GM18517 (cell line): ENCODE results near the gene LRP11.
"Not testable (repeated sequence)": the region's sequence is repeated elsewhere in the genome, so short reads cannot be mapped to it uniquely, and the experiment has no call there.

Experiments used
- ATAC-seq: cut with Tn5 transposase; IDR thresholded peaks from one replicate; pipeline ENCODE4 v1.9.1; 2021; ENCODE audit warnings: mild to moderate bottlenecking, moderate library complexity; ENCODE audit not compliant: unreplicated experiment

The LRP11 gene

DNA sequence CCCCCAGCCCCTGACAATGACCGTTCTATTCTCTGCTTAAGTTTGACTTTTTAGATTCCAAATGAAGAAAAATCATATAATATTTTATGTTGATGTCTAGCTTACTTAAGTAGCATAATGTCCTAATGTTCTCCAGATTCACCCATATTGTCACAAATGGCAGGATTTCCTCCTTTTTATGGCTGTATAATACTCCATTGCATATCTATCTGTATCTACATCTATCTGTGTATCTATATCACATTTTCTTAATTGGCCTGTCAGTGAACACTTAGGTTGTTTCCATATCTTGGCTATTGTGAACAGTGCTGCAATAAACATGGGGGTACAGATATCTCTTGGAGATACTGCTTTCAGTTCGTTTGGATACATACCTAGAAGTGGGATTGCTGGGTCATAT, 7.0 kb upstream of the LRP11 start:
- ATAC-seq: no peak

DNA sequence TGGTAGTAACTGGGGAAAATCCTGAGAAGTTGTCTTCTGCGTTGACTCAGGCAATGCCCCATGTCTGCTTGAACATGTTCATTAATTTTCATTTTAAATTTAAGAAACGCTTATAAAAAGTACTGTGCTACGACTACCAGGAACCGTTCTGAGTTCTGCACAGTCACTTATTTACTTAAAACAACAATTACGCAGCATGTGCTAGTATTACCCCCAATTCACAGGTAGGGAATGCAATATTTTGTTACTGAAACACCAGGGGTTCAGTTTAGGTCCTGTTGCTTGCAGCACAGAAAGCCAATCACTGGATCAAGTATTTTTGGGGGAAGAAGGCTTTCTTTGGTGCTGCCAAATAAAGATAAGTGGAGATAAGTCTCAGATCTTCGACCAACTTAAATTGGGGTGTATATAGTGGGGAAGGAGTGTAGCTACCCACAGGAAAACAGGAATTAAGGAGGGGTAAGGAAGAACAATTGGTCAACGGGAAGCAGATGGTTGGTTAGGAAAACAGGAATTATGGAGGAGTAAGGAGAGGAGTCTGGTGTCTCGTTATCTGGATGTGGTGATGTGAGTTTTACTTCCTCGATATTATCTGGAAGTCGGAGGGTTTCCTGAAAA, 5.2 kb upstream of the LRP11 start:
- ATAC-seq: no peak

DNA sequence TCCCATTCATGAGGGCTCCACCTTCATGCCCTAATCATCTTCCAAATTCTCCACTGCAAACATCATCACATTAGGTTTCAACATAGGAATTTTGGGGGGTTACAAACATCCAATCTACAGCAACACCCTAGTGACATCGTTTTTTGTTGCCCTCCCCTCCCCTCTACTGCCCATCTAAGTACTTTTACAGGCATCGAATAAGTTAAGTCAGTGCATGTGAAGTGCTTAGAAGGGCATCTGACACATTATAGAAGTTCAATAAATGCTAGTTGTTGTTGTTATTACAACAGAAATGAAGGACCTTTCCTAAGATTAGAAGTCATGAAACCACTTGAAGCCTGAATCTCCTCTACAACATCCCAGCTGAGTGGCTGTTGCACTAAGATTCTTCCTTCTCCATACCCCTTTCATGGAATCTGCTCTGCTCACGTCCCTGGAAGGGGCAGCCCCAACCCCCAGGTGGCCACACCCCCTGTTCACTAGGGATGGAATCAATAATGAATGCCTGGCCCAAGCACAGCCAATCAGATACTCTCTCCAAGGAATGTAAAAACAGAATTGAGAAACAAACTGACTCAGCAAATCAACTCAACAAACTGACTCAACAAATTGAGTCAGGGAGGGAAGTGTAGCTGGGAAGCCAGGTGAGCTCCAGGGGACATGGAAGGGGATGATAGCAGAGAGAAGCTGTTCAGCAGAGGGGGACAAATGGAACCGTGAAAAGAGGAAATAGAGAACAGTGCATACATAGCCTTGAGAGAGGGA, 3.9 kb upstream of the LRP11 start:
- ATAC-seq: no peak

DNA sequence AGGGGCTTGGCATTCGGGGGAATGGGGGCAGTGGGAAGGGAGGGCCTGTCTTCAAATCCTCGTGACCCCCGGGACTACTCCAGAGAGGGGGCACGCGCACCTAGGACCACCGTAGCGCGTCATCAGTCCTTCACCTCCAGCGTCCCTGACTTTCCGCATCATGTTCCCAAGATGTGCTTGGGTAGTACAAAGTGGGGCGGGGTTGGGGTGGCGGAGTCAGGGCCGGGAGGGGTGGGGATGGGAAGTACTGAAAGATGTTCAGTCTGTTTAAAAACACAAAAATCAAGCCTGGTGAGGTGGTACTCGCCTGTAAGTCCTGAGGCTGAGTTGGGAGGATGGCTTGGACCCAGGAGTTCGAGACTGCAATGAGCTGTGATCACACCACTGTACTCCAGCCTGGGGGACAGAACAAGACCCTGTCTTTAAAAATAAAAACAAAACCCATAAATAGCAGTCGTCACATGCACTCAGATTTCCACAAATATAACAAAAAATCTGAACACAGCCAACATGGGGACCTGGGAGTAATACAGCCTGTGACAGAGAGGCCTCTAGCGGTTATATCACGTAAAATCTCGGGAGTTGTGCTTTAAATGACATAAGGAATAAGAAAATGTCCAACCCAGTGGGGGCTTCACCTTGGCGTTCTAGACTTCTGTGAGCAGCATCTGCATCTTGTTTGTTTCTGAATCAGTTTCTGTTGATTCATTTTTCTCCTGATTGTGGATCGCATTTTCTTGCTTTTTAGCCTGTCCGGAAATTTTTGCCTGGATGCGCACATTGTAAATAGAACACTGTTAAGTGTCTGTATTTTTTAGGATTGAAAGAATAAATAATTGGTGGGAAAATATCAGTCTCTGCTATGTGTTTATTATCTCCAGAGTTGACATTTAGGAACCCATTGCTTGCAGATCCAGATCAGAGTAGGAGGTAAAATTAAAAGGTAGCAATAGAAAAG, 698 bp upstream of the LRP11 start:
- ATAC-seq: no peak

DNA sequence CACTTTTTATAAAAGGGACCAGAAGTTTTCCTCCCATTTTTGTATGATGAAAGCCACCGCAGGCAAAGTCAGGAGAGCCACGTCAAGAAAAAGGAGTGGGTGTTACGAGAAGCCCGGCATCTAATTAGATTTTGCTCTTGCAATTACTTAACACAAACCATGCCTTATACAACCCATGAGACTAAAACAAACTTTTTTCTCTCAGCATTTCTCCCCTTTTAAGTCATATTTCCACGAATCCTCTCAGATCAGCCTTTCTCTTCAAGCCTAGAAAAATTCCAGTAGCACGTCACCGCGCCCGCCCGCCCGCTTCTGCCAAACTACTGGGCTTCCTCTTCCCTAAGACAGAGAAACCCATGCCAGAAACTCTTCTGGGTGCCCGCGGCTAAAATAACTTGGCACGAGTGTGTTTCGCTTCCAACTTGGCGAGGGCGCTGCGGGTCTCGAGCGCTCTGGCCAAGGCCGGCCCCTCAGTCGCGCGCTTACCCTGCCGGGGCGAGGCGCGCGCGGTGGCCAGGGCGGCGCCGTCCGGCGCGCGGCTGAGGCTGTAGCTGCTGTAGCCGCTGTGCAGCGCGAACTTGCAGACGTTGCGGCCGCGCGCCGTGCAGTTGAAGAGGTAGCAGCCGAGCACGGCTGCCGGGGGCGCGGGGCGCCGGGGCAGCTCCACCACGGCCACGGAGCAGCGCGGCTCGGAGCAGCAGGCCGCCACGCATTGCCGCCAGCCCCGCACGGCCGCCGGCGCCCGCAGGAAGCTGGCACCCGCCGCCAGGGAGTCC, 1.0 kb downstream of the LRP11 start:
- peak; percentile 19 for ATAC-seq

DNA sequence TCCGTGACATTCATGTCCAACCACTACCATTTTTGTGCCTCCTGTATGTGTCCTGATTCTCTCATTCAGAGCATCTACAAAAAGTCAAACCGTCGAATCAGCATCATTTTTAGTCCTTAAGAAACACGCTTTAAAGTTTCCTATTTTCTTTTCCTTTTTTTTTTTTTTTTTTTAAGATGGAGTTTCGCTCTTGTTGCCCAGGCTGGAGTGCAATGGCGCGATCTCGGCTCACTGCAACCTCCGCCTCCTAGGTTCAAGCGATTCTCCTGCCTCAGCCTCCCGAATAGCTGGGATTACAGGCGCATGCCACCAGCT, 1.8 kb downstream of the LRP11 start:
- not testable (repeated sequence) for ATAC-seq

DNA sequence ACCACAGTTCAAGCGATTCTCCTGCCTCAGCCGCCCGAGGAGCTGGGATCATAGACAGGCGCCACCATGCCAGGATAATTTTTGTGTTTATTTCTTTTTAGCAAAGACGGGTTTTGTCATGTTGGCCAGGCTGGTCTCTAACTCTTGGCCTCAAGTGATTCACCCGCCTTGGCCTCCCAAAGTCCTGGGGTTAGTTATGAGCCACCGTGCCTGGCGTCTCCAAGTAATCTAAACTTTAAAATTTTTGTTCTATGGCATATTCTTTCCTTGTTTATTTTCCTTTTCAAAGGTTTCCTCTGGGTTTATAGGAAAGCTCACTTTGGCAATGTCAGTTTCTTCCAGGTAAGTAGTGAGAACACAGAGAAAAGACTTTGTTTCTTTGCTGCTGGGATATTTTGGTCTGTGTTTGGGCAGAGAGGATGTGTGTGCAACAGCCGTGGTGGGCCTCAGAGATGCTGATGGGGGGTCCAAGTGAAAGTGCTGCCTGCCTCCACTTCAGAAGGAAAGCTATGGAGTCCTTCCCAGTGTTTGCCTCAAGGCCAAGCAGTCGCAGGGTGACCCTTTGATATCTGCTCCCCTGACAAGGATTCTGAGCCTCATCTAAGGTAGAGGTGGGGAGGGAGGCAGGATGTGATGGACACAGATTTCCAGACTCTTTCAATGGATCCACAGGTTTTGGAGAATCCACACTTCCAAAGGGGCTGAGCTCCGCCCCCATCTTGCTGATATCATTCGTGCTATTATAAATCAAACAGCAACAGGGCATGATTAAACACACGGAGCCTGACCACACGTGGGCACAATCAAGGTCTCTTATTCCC, 2.3 kb downstream of the LRP11 start:
- no peak for ATAC-seq

DNA sequence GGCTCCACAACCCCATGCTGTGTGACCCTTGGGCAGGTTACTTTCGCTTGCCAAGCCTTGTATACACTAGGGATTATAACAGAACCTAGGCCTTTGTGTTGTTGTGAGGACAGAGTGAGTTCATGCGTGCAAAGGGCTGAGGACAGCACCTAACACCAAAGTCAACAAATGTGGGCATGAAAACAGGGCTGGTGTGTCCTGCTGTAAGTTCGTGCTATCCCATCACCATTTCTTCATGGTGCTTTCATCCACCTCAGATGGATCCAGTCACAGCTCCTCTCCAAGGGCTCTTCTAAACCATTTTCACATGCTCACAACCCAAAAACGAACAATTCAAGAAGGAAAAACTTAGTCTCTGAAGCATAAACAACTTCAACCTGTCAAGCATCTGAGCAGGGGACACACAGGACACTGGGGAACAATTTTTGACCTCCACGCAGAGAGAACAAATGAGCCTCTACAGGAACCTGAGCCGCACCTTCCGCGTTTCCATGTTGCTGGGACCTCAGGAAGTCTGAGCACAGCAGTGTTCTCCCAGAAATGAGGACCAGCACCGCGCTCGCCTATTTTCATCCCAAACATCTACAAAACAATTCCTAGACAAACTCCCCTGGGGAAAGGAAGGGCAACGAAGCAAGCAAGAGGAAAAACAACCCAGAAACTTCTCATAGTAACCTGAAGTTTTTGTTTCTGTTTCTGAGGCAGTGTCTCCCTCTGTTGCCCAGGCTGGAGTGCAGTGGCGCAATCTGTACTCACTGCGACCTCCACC, 3.1 kb downstream of the LRP11 start:
- no peak for ATAC-seq

DNA sequence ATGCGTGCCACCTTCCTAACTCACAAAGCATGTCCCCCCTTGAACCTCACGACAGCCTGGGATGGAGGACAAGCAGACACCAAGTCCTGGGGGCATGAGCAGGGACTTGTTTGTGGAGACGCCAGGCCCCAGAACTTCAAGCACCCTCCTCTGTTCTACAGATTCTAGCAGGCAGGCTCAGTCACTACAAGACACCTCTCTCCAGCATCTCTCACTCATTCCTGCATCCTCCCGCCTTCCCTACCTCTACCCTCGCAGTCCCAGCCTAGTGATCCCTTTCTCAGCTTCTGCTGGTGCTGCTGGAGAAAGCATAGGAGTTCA, 3.7 kb downstream of the LRP11 start:
- ATAC-seq: no peak

DNA sequence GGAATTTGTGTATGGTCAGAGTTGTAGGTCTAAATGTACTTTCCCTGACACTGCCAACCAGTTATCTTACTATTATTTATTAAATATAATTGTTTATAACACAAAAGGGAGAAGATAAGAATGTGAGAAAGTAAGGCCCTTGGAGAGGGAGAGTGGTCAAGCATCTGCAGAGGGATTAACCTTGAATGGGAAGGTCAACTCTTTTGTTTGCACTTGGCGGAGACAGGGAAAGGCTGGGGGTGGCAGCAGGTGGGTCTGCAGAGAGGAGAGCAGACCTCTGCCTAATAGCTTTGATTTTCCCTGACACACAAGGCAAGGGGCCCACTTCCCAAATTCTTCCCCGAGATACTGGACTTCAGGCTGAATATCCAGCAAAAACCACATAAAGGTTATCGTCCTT, 4.2 kb downstream of the LRP11 start:
- no peak for ATAC-seq

DNA sequence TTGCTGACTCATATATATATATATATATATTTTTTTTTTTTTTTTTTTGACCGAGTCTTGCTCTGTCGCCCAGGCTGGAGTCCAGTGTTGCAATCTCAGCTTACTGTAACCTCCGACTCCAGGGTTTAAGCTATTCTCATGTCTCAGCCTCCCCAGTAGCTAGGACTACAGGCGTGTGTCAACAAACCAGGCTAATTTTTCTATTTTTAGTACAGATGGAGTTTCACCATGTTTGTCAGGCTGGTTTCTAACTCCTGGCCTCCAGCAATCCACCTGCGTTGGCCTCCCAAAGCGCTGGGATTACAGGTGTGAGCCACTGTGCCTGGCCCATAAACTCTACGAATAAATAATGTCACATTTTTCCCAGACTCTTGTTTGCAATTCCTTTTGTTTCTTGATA, 4.8 kb downstream of the LRP11 start:
- ATAC-seq: no peak

DNA sequence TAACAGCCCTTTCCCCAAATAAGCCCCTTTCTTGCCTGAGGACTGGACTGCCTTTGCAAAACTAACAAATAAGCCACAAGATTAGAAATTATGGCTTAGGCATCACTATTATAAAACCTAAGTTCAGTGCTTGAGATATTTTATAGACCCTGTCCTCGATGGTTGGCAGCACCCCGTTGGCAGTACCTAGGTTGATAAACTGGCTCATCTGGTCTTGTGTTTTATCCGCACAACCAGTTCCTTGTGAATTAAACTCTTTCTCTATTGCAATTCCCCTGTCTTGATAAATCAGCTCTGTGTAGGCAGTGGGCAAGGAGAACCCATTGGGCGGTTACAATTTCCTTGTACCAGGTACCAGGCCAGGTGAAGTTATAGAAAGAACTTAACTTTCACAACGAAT, 6.6 kb downstream of the LRP11 start:
- ATAC-seq: no peak

DNA sequence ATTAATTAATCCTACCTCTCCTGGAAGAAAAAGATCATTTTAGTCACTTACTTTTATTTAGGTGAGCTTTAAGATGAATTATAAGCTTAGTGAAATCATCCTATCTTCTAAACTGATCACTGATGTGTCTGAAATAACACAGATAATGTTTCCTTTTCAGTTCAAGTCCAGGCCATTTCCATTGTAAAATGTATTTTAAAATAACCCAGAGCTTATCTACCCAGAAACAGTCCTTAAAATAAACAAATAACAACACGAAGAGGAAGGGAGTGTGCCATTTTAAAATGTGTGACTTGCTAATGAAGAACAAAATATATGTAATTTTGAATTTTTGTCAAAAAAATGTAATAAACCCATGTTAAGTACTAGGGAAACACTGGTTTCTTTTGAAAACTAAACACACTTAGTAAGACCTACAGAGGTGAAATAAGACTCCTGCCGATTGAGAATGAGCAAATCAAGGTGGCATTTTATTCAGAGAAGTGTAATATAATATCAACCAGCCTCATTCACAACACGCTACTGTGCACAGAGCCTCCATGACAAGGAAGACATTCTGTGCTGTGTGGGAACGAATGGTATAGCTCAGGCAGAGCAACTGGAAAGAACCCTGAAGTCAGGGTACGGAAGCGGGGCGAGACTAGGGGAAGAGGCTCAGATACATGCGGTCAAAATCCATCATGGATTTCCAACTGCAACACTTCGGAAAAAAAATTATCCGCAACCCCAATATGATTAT, 7.7 kb downstream of the LRP11 start:
- ATAC-seq: no peak

DNA sequence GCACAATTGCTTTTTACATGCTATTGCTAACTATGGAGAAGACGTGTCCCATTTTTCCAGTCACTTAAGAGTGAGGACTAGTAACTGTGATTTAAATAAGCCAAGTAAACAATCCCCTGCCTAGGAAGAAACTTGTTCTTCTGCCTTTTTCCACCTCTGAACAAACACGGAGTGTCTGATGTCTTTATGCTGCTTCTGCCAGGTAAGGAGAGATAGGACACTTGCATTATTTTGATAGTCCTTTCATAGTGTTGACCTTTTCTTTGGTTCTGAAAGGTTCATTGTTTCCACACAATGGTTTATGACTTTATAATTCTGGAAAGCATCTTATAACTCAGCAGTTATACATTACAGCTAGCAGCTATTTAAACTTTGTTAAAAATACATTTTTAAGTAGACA, 8.4 kb downstream of the LRP11 start:
- no peak for ATAC-seq

DNA sequence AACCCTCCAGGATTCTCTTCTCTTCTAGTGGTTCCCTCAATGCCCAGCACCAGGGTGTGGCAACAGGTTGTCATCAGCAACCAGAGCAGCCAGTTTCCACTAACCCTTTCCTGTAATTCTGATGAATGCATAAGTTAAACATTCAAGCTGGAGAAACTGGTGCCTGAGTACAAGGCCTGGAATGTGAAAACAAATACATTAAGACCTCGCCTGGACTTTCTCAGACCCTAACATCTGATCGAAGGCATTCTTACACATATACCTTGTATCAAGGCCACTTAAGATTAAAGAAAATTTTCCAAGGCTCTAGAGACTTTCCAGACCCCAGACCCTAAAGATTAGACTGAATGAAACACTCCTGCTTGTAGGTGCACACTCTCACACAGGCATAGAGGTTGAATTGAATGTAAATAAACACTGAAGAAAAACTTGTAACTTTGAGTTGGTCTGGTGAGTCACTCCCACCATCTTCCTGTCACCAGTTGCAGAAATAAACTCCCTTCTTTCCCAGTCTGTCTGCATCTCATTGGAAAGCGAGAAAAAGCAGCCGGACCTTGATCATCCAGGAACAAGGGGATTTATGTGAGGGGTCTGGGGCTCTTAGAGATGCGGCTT, 9.0 kb downstream of the LRP11 start:
- ATAC-seq: no peak

DNA sequence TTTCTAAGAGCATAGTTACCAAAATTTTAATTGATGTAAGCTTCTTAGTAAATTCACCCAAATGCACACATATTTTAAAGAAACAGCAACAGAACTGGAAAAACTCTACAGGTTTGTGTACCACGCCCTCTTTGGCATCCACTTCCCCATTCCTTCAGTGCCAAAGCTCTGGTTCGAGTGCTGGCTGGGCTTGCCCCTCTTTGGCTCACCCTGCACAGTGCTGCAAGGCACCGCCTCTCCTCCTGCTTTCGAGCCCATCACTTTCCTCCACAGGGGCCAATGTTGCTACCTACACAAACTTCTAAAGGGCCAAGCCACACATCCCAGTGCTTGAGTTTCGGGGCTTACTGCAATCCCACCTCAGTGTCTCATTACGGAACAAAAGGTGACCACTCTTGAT, 9.6 kb downstream of the LRP11 start:
- ATAC-seq: no peak

DNA sequence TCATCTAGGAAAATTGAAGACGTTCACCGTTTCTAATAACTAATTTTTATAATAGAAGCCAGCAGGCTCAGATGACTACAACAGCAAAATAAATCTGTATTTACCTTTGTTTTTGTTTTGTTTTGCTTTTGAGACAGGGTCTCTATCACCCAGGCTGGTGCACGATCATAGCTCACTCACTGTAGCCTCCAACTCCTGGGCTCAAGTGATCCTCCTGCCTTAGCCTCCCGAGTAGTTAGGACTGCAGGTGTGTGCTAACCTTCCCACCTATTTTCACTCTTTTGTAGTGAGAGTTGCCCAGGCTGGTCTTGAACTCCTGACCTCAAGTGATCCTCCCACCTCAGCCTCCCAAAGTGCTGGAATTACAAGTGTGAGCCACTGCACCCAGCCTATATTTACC, 10.1 kb downstream of the LRP11 start:
- not testable (repeated sequence) for ATAC-seq

DNA sequence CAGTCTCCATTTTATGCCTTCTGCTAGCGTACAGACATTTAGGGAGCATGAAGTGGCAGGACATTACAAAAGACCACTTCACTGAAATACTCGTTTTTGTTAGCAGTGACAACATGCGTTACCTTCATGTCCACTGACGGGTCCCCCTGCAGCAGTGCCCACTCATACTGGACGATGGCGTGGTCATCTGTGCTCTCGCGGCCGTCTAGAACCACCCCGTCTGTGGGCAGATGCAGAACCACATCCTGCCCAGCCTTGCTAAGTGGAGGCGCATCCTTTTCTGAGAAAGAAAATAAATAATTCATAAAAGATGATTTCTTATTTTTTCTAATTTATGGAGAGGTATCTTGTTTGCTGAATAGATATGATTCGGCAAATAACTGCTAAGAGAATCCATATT, 11.3 kb downstream of the LRP11 start:
- no peak for ATAC-seq

DNA sequence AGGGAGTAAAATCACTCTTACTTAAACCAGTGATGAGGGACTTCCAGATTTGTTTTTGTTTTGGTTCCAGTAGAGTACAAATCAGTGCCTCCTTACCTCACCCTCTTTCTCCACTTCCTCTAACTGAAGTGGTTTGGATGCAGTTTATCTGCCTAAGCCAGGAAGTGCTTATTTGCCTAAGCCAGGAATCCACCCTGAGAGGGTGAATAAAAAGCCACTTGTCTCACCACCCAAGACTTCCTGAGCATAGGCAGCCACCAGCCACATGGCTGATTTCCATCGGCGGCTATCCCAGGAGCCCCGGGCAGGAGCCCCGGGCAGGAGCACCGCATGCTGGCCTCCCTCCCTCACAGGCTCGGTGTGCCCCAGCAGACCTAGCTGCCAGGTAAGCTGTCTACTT, 12.0 kb downstream of the LRP11 start:
- no peak for ATAC-seq
